Measurements from ENCODE around the gene PNPLA7.

DNA sequence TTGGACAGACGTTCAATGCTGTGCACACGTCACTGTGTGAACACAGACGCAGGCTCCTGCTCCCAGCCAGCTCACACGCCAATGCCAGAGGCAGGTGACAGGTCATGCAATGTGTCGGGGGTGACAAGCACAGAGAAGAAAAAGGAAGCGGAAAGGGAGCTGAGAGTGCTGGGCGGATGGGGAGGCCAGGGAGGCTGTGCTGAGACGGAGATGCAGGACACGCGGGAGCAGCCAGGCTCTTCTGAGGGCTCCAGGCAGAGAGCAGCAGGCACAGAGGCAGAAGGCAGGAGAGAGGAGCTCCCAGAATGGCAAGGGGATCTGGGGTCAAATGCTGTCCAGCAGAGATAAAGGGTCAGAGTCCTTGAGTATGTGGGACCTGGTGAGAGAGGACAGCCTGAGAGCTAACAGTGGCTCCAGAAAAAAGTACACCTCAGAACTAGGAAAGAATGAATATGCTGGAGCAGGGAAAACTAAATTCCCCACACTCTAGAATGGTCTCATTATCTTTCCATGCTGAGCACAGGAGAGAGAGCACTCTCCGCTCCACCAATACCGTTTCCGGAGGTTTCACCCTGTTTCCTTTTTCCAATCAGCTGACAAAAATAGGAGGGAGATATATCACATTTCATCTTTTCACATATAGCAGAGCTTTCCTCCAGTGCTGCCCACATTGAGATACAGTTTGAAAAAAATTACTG is 58.3 kb downstream of the PNPLA7 start:
- TF ChIP-seq, protein P1, sequence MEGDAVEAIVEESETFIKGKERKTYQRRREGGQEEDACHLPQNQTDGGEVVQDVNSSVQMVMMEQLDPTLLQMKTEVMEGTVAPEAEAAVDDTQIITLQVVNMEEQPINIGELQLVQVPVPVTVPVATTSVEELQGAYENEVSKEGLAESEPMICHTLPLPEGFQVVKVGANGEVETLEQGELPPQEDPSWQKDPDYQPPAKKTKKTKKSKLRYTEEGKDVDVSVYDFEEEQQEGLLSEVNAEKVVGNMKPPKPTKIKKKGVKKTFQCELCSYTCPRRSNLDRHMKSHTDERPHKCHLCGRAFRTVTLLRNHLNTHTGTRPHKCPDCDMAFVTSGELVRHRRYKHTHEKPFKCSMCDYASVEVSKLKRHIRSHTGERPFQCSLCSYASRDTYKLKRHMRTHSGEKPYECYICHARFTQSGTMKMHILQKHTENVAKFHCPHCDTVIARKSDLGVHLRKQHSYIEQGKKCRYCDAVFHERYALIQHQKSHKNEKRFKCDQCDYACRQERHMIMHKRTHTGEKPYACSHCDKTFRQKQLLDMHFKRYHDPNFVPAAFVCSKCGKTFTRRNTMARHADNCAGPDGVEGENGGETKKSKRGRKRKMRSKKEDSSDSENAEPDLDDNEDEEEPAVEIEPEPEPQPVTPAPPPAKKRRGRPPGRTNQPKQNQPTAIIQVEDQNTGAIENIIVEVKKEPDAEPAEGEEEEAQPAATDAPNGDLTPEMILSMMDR (conservative IDR thresholded peaks at IDR 0.05; ENCODE audit: low read depth, low read length) = no peak
- no peak for TF ChIP-seq EZH2 (IDR thresholded peaks at IDR 0.05; ENCODE audit: borderline replicate concordance, low read depth, low read length, poor library complexity, severe bottlenecking)
